H1 (cell line): ENCODE data around the gene TBX3. TPM values are rescaled to one million over a fixed set of nuclear protein-coding genes. Genes with fewer than 3 reads are reported as not detected.

Source experiments
- CTCF ChIA-PET: fragments of 300-600 bp; sonication (Branson Sonifier 250); formaldehyde crosslinking; loops from one replicate; lab custom pipeline; 2021; ENCODE audit not compliant: partially characterized antibody; lab: Charles Lee
- POLR2A ChIA-PET: fragments of 300-600 bp; sonication (Branson Sonifier 250); formaldehyde crosslinking; loops from one replicate; lab custom pipeline; 2021; ENCODE audit warnings: inconsistent platforms; ENCODE audit not compliant: partially characterized antibody; lab: Charles Lee
- DNase-seq, 2 experiments: peaks; one replicate each; pipeline versions ENCODE4 v3.0.0 to v3.0.0-alpha.2; 2010 to 2022; ENCODE audit warnings: low spot score in 2 of 2, low read depth in 1 of 2, mixed read lengths in 1 of 2
- FAIRE-seq: peaks from 2 replicates; lab custom pipeline; 2011; peaks lifted over from hg19 to GRCh38; lab: Jason Lieb, UNC
- H2AFZ ChIP-seq: 2 replicates; pipeline ENCODE4 v1.8.1; 2012; ENCODE audit warnings: low read length, inconsistent platforms
- H2AK5ac ChIP-seq: 2 replicates; pipeline ENCODE4 v1.6.1; 2013; ENCODE audit warnings: low read depth, low read length
- H2BK120ac ChIP-seq: replicated peaks from 2 replicates; pipeline ENCODE3; 2013; ENCODE audit warnings: low read depth, low read length, inconsistent platforms
- H2BK12ac ChIP-seq: 2 replicates; pipeline ENCODE4 v1.6.1; 2013; ENCODE audit warnings: low read depth, low read length
- H2BK15ac ChIP-seq: 2 replicates; pipeline ENCODE4 v1.6.1; 2013; ENCODE audit warnings: low read length
- H2BK20ac ChIP-seq: 2 replicates; pipeline ENCODE4 v1.6.1; 2013; ENCODE audit warnings: low read length
- H2BK5ac ChIP-seq: 2 replicates; pipeline ENCODE4 v1.6.1; 2013; ENCODE audit warnings: low read depth, low read length
- H3K14ac ChIP-seq: 2 replicates; pipeline ENCODE4 v1.6.1; 2013; ENCODE audit warnings: inconsistent platforms; ENCODE audit not compliant: insufficient read length
- H3K18ac ChIP-seq: 2 replicates; pipeline ENCODE4 v1.6.1; 2013; ENCODE audit warnings: low read length; ENCODE audit errors: extremely low read depth
- H3K23ac ChIP-seq: 2 replicates; pipeline ENCODE4 v1.6.1; 2013; ENCODE audit warnings: inconsistent platforms; ENCODE audit not compliant: insufficient read length
- H3K23me2 ChIP-seq: 2 replicates; pipeline ENCODE4 v1.6.1; 2013; ENCODE audit warnings: low read depth, low read length
- H3K27ac ChIP-seq: 2 replicates; pipeline ENCODE4 v1.6.1; 2011; ENCODE audit warnings: low read depth, low read length, inconsistent platforms
- H3K27me3 ChIP-seq, 4 experiments: replicated peaks in 1 of 4; 1 replicate in 1 of 4; 2 replicates in 3 of 4; pipeline versions ENCODE4 v1.6.1 to v1.8.1; 2011 to 2013; ENCODE audit warnings: low read length in 3 of 4, mild to moderate bottlenecking in 3 of 4, inconsistent platforms in 2 of 4, mixed read lengths in 2 of 4, moderate library complexity in 1 of 4; ENCODE audit not compliant: control insufficient read depth in 3 of 4, insufficient read depth in 3 of 4; ENCODE audit errors: extremely low read depth in 1 of 4
- H3K36me3 ChIP-seq, 4 experiments: 2 replicates each; pipeline versions ENCODE4 v1.6.1 to v1.8.1; 2011 to 2013; ENCODE audit warnings: mild to moderate bottlenecking in 4 of 4, low read length in 3 of 4, moderate library complexity in 2 of 4, control low read depth in 1 of 4, inconsistent platforms in 1 of 4; ENCODE audit not compliant: insufficient read depth in 4 of 4, control insufficient read depth in 2 of 4
- H3K4ac ChIP-seq: replicated peaks from 2 replicates; pipeline ENCODE3; 2013; ENCODE audit warnings: low read length, low read depth, mixed read lengths, inconsistent platforms; ENCODE audit not compliant: insufficient read length
- H3K4me1 ChIP-seq, 4 experiments: replicated peaks in 1 of 4; 1 replicate in 1 of 4; 2 replicates in 3 of 4; pipeline versions ENCODE4 v1.6.1 to v1.8.1; 2011 to 2013; ENCODE audit warnings: low read length in 3 of 4, inconsistent platforms in 2 of 4, mixed read lengths in 1 of 4; ENCODE audit not compliant: insufficient read depth in 4 of 4, control insufficient read depth in 3 of 4
- H3K4me2 ChIP-seq, 2 experiments: 2 replicates each; pipeline versions ENCODE4 v1.6.1 to v1.8.1; 2011 to 2013; ENCODE audit warnings: low read depth in 2 of 2, low read length in 2 of 2, control low read depth in 1 of 2, inconsistent platforms in 1 of 2, mild to moderate bottlenecking in 1 of 2; ENCODE audit not compliant: insufficient read depth in 1 of 2
- H3K4me3 ChIP-seq, 4 experiments: fragments of 200-600, 300-600 bp in 1 of 4; sonication (generic), shearing (Covaris generic), sonication (Bioruptor Twin) in 1 of 4; 2 replicates each; pipeline versions ENCODE4 v1.5.1 to v1.8.1; 2011 to 2016; ENCODE audit warnings: low read length in 4 of 4, low read depth in 3 of 4, control low read depth in 2 of 4, inconsistent platforms in 2 of 4, mild to moderate bottlenecking in 2 of 4, mixed read lengths in 1 of 4, moderate library complexity in 1 of 4; ENCODE audit not compliant: insufficient read depth in 2 of 4; ENCODE audit errors: extremely low read depth in 1 of 4
- H3K56ac ChIP-seq: replicated peaks from 2 replicates; pipeline ENCODE3; 2013; ENCODE audit warnings: low read depth, mild to moderate bottlenecking, mixed read lengths, low read length, inconsistent platforms; ENCODE audit not compliant: insufficient read length
- H3K79me1 ChIP-seq: 2 replicates; pipeline ENCODE4 v1.6.1; 2013; ENCODE audit warnings: low read depth, low read length, control low read depth
- H3K79me2 ChIP-seq, 2 experiments: 2 replicates each; pipeline versions ENCODE4 v1.6.1 to v1.8.1; 2012 to 2013; ENCODE audit warnings: low read length in 2 of 2, mild to moderate bottlenecking in 2 of 2, inconsistent platforms in 1 of 2; ENCODE audit not compliant: insufficient read depth in 2 of 2, control insufficient read depth in 1 of 2
- H3K9ac ChIP-seq, 4 experiments: replicated peaks in 1 of 4; 1 replicate in 1 of 4; 2 replicates in 3 of 4; pipeline versions ENCODE4 v1.6.1 to v1.8.1; 2011 to 2013; ENCODE audit warnings: low read depth in 3 of 4, low read length in 3 of 4, control low read depth in 2 of 4, mild to moderate bottlenecking in 2 of 4, moderate library complexity in 2 of 4, inconsistent platforms in 1 of 4; ENCODE audit errors: extremely low read depth in 1 of 4
- H3K9me3 ChIP-seq, 2 experiments: 2 replicates each; pipeline versions ENCODE4 v1.6.1 to v1.8.1; 2012 to 2013; ENCODE audit warnings: mild to moderate bottlenecking in 2 of 2, moderate library complexity in 2 of 2, control low read depth in 1 of 2, inconsistent platforms in 1 of 2, low read depth in 1 of 2, low read length in 1 of 2, mixed read lengths in 1 of 2; ENCODE audit not compliant: insufficient read depth in 2 of 2
- H4K20me1 ChIP-seq, 2 experiments: replicated peaks in 1 of 2; 2 replicates each; pipeline versions ENCODE3 to v1.8.1; 2011 to 2013; ENCODE audit warnings: inconsistent platforms in 2 of 2, low read length in 2 of 2, mild to moderate bottlenecking in 1 of 2; ENCODE audit not compliant: insufficient read depth in 2 of 2, control insufficient read depth in 1 of 2
- H4K5ac ChIP-seq: 2 replicates; pipeline ENCODE4 v1.6.1; 2013; ENCODE audit warnings: low read length, low read depth, mixed read lengths, inconsistent platforms; ENCODE audit not compliant: insufficient read length
- H4K8ac ChIP-seq: 2 replicates; pipeline ENCODE4 v1.8.0; 2013; ENCODE audit warnings: mild to moderate bottlenecking, moderate library complexity, low read length, inconsistent platforms; ENCODE audit not compliant: insufficient read depth; ENCODE audit errors: extremely low read depth
- H4K91ac ChIP-seq: replicated peaks from 2 replicates; pipeline ENCODE3; 2013; ENCODE audit warnings: low read length, mixed read lengths, inconsistent platforms; ENCODE audit not compliant: insufficient read length
- EZH2 ChIP-seq: fragments of 200-600 bp; sonication (generic); IDR thresholded peaks from 2 replicates; pipeline ENCODE4 v1.7.1; 2012; ENCODE audit warnings: low read depth, mild to moderate bottlenecking, moderate library complexity, low read length, inconsistent platforms; ENCODE audit not compliant: severe bottlenecking
- HDAC6 ChIP-seq: IDR thresholded peaks from one replicate; pipeline ENCODE4 v1.7.1; 2012; ENCODE audit warnings: low read depth, mild to moderate bottlenecking, inconsistent platforms, low read length, moderate library complexity
- RNF2 ChIP-seq: fragments of 200-900, 300-1000 bp; sonication (generic); IDR thresholded peaks from 2 replicates; pipeline ENCODE4 v1.7.1; 2016; ENCODE audit warnings: borderline replicate concordance, low read depth, mild to moderate bottlenecking, antibody characterized with exemption, low read length; ENCODE audit not compliant: poor library complexity, severe bottlenecking; ENCODE audit errors: missing control alignments
- SP1 ChIP-seq: IDR thresholded peaks from 2 replicates; pipeline ENCODE4 v1.6.1; 2011; ENCODE audit warnings: low read depth, low read length
- SUZ12 ChIP-seq: fragments of 200-600 bp; sonication (generic); IDR thresholded peaks from 2 replicates; pipeline ENCODE4 v1.6.1; 2012; ENCODE audit warnings: mild to moderate bottlenecking, inconsistent platforms, low read length, moderate library complexity, mixed read lengths
- TAF1 ChIP-seq: IDR thresholded peaks from 2 replicates; pipeline ENCODE4 v1.6.1; 2011; ENCODE audit warnings: mild to moderate bottlenecking, low read depth, low read length
- TCF12 ChIP-seq: IDR thresholded peaks from 2 replicates; pipeline ENCODE4 v1.6.1; 2011; ENCODE audit warnings: low read depth, mild to moderate bottlenecking, low read length
- WGBS, 2 experiments: shearing (Covaris generic) in 1 of 2; methylation state at CpG; one replicate each; pipeline versions ENCODE4 v1.1.6 to v1.1.7; 2013 to 2015; ENCODE audit warnings: low lambda C conversion rate in 2 of 2, mixed read lengths in 2 of 2, inconsistent platforms in 1 of 2, low coverage in 1 of 2, missing lambda C conversion rate in 1 of 2; ENCODE audit not compliant: insufficient replicate concordance in 2 of 2, insufficient coverage in 1 of 2, insufficient read length in 1 of 2; ENCODE audit errors: extremely low coverage in 1 of 2, missing lambda C conversion rate in 1 of 2; 5-methylcytosine and 5-hydroxymethylcytosine counted together
- polyA plus RNA-seq, 7 experiments: library from polyadenylated mRNA; depleted of rRNA in 3 of 7; stranded (reverse) in 5 of 7; unstranded in 2 of 7; fragments of >200 nt in 5 of 7; fragments of 200-250 nt in 2 of 7; gene quantifications; 1 replicate in 5 of 7; 2 replicates in 1 of 7; 4 replicates in 1 of 7; pipeline versions ENCODE4 v1.2.1 to v1.2.3, GENCODE V29; 2011 to 2013; ENCODE audit warnings: missing spikeins in 2 of 7, mixed read lengths in 2 of 7
- total RNA-seq: library from RNA; stranded (reverse); fragmentation: NEBNext Ultra II Directional; extraction: Animal tissue kit (Norgen Biotek cat#: 25700); gene quantifications from 2 replicates; pipeline ENCODE4 v1.2.1, GENCODE V29; 2021

Gene TBX3
- total and polyA plus RNA-seq, 2 of the 8 experiments (the other 6 are each of a cell fraction or from before 2014, with no cell fraction given) = 0.09 to 1.0 TPM

DNA sequence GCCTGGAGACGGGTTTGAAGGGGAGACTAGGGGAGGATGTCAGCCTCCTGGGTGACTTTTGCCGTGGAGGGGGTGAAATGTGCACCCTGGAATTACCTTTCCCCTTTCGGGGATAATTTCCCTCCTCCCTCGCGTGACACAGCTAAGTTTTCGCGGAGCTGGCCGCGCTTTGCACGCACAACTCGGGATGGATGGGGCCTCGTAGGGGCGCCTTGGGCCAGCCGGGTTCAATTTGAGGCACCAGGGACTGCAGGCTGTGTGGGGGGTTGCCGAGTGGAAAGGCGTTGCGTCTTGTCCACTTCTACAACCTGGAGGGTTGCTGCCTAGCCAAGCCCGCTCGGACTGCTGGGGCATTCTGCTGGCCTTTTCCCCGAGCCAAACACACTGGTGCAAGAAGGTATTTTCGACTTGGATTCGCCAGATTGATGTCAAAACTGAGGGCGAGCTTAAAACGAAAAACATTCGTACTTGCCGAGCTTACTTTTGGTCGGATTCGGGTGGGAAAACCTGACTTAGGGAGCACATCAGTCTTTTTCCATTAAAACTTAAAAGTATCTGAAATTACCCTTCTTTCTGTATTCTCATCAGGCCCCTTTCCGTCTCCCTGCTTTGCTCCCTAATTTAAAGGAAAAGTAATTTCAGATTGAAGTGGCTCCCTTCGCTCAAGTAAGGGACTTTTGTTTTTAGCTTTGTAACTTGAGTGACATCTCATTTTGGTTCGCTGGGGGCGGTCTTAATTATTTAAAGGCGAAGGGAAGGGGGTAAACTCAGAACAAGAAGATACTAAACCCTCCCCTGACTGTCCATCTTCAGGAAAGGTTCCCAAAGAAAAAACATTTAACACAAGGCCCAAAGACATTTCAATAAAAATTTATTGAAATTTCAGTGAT lies 14.3 kb downstream of the TBX3 start:
- no peak overlapping the region for H3K56ac ChIP-seq
- ChIA-PET POLR2A (interaction anchor here (1.4 to 5.9 kb wide), 5 partner anchors 9 to 29 kb away, joined by 4 to 45 read pairs (median 6); partner anchors contain the start of gene TBX3), CTCF (interaction anchor here (0.6 to 1.4 kb wide), 8 partner anchors 14 to 1119 kb away, joined by 3 to 4 read pairs (median 3); partner anchors contain the start of gene TBX3)
- H3K36me3 ChIP-seq = no peaks in the 10 kb centered on the region
- H3K14ac ChIP-seq = no peak overlapping the region
- H3K79me2 ChIP-seq = no peaks in the 10 kb centered on the region
- no peaks in the 10 kb centered on the region for H3K79me1 ChIP-seq
- H3K4me2 ChIP-seq = peak overlapping the region; percentile 56 to 60
- peaks cover 70 to 91% (median 88%) of the 10 kb centered on the region in 4 experiments for H3K27me3 ChIP-seq
- WGBS, 2 experiments = 3% methylated on average over 33 of the region's 33 CpGs; no CpG with 5 or more reads in 1 of the 2 experiments
- peaks cover 5% of the 10 kb centered on the region; the same call in 1 of the 2 replicates for H3K23me2 ChIP-seq
- H4K91ac ChIP-seq = no peak overlapping the region
- H3K18ac ChIP-seq = no peak overlapping the region
- H3K9ac ChIP-seq = no peak overlapping the region
- peaks cover 11 to 12% of the 10 kb centered on the region in 2 experiments for H4K20me1 ChIP-seq
- FAIRE-seq (no peak), DNase-seq (peak in 1 of 2 experiments; percentile 59)
- H2AFZ ChIP-seq = no peak overlapping the region
- no peak overlapping the region for H3K4ac ChIP-seq
- H2BK5ac ChIP-seq = peak overlapping the region; percentile 39; the same call in 1 of the 2 replicates
- H3K9me3 ChIP-seq = no peaks in the 10 kb centered on the region
- peak overlapping the region; percentile 96; the same call in 1 of the 2 replicates for H2BK12ac ChIP-seq
- peak; percentile 90 for TF ChIP-seq EZH2
- TF ChIP-seq RNF2 = peak; percentile 99
- no peak for TF ChIP-seq HDAC6
- TF ChIP-seq TCF12 = 0 out of 2 replicates have a peak, but pooled peaks have one; percentile 5
- peak; percentile 93 for TF ChIP-seq SUZ12
- TF ChIP-seq TAF1 = no peak
- peak; percentile 63 for TF ChIP-seq SP1
- H2BK20ac ChIP-seq = no peak overlapping the region; the same call in 1 of the 2 replicates
- peak overlapping the region in 1 of 4 experiments; percentile 22; a peak in 2 of 8 replicates for H3K4me3 ChIP-seq
- no peak overlapping the region for H4K5ac ChIP-seq
- H3K27ac ChIP-seq = no peak overlapping the region
- H4K8ac ChIP-seq = no peak overlapping the region
- H2AK5ac ChIP-seq = no peak overlapping the region
- no peak overlapping the region for H2BK15ac ChIP-seq
- H2BK120ac ChIP-seq = no peak overlapping the region
- H3K23ac ChIP-seq = no peak overlapping the region
- peaks cover 0 to 48% (median 25%) of the 10 kb centered on the region in 4 experiments; a peak in 6 of 7 replicates for H3K4me1 ChIP-seq
